HepG2 (cell line): ENCODE data around the gene PLXNA4. TPM values are rescaled to one million over a fixed set of nuclear protein-coding genes. Genes with fewer than 3 reads are reported as not detected.

Source experiments
- ATAC-seq: fragments of 200-7000 bp; cut with Tn5 transposase; 3 replicates; pipeline ENCODE4 v1.9.1; 2020; ENCODE audit warnings: mild to moderate bottlenecking, moderate library complexity
- BruUV-seq: library from RNA; stranded (reverse); fragments of 400-500 nt; replicated peaks from 2 replicates; lab custom pipeline; 2021; lab: Mats Ljungman, UMichigan
- CTCF ChIA-PET: fragments of 300-600 bp; formaldehyde crosslinking; extraction: SDS; loops from one replicate; lab custom pipeline; 2021; ENCODE audit warnings: low total read pairs, inconsistent platforms, low intra/inter-chr PET ratio; lab: Yijun Ruan, JAX
- POLR2A ChIA-PET: fragments of 350-600 bp; sonication (Branson Sonifier 250); formaldehyde crosslinking; loops from one replicate; lab custom pipeline; 2020; ENCODE audit warnings: antibody characterized with exemption, inconsistent platforms; lab: Yijun Ruan, JAX
- DNase-seq: peaks from one replicate; pipeline ENCODE4 v3.0.0-alpha.2; 2015; ENCODE audit warnings: low spot score
- FAIRE-seq: peaks from 3 replicates; lab custom pipeline; 2011; peaks lifted over from hg19 to GRCh38; lab: Jason Lieb, UNC
- H2AFZ ChIP-seq: one replicate; pipeline ENCODE4 v1.6.1; 2011; ENCODE audit warnings: low read length, inconsistent platforms
- H3K27ac ChIP-seq: fragments of 300-600 bp; 3 replicates; pipeline ENCODE4 v1.8.0; 2011; ENCODE audit warnings: mixed run types, mild to moderate bottlenecking, mixed read lengths, low read length, inconsistent platforms; ENCODE audit not compliant: insufficient read depth; ENCODE audit errors: extremely low read length
- H3K27me3 ChIP-seq, 2 experiments: fragments of 200-600 bp in 1 of 2; 2 replicates in 1 of 2; 3 replicates in 1 of 2; pipeline versions ENCODE4 v1.6.0 to v1.8.0; 2011; ENCODE audit warnings: low read length in 2 of 2, mild to moderate bottlenecking in 2 of 2, moderate library complexity in 2 of 2, inconsistent platforms in 1 of 2; ENCODE audit not compliant: insufficient read depth in 2 of 2, control insufficient read depth in 1 of 2
- H3K36me3 ChIP-seq, 2 experiments: fragments of 200-600 bp in 1 of 2; replicated peaks in 1 of 2; 2 replicates in 1 of 2; 3 replicates in 1 of 2; pipeline versions ENCODE4 v1.5.1 to v1.8.0; 2011; ENCODE audit warnings: low read length in 2 of 2, inconsistent platforms in 1 of 2; ENCODE audit not compliant: insufficient read depth in 2 of 2, control insufficient read depth in 1 of 2
- H3K4me1 ChIP-seq: 2 replicates; pipeline ENCODE4 v1.5.1; 2012; ENCODE audit warnings: low read length, inconsistent platforms; ENCODE audit not compliant: insufficient read depth
- H3K4me2 ChIP-seq: 2 replicates; pipeline ENCODE4 v1.6.0; 2011; ENCODE audit warnings: low read depth, low read length, inconsistent platforms
- H3K4me3 ChIP-seq, 3 experiments: fragments of 200-600 bp in 1 of 3; sonication (generic), shearing (Covaris generic) in 1 of 3; replicated peaks in 1 of 3; 2 replicates each; pipeline ENCODE4 v1.5.1; 2011 to 2016; ENCODE audit warnings: low read length in 3 of 3, inconsistent platforms in 2 of 3, low read depth in 2 of 3, mild to moderate bottlenecking in 2 of 3, control low read depth in 1 of 3, mixed read lengths in 1 of 3; ENCODE audit not compliant: insufficient read depth in 1 of 3
- H3K79me2 ChIP-seq: one replicate; pipeline ENCODE4 v1.6.1; 2011; ENCODE audit warnings: low read length, inconsistent platforms; ENCODE audit not compliant: insufficient read depth
- H3K9ac ChIP-seq: 2 replicates; pipeline ENCODE4 v1.6.0; 2011; ENCODE audit warnings: mild to moderate bottlenecking, low read depth, low read length, inconsistent platforms; ENCODE audit not compliant: insufficient read depth
- H3K9me3 ChIP-seq: 2 replicates; pipeline ENCODE4 v1.5.1; 2012; ENCODE audit warnings: mild to moderate bottlenecking, low read length
- H4K20me1 ChIP-seq: 2 replicates; pipeline ENCODE4 v1.6.0; 2011; ENCODE audit warnings: inconsistent platforms, mild to moderate bottlenecking, low read length, moderate library complexity; ENCODE audit not compliant: insufficient read depth
- FOXK2 ChIP-seq: fragments of 450-650 bp; IDR thresholded peaks from 2 replicates; pipeline ENCODE4 v1.6.1; 2016
- HOMEZ ChIP-seq: IDR thresholded peaks from 2 replicates; pipeline ENCODE4 v1.6.1; 2016; ENCODE audit warnings: low read depth
- KLF12 ChIP-seq: sonication (generic); formaldehyde crosslinking; IDR thresholded peaks from 2 replicates; pipeline ENCODE4 v1.4.0; 2020; ENCODE audit warnings: missing genetic modification reagents, borderline replicate concordance
- MLXIP ChIP-seq: sonication (generic); formaldehyde crosslinking; IDR thresholded peaks from 2 replicates; pipeline ENCODE4 v1.9.0; 2021; ENCODE audit warnings: missing genetic modification reagents, borderline replicate concordance
- NR0B2 ChIP-seq: sonication (generic); formaldehyde crosslinking; IDR thresholded peaks from 2 replicates; pipeline ENCODE4 v1.4.0; 2020; ENCODE audit warnings: mild to moderate bottlenecking, missing genetic modification reagents
- RBM39 ChIP-seq: fragments of 200-400 bp; formaldehyde crosslinking; IDR thresholded peaks from one replicate; pipeline ENCODE4 v1.6.1; 2018; ENCODE audit warnings: antibody characterized with exemption, mild to moderate bottlenecking, low read depth, low read length; ENCODE audit not compliant: poor library complexity, severe bottlenecking
- SIX1 ChIP-seq: sonication (generic); formaldehyde crosslinking; IDR thresholded peaks from 2 replicates; pipeline ENCODE4 v1.4.0; 2020; ENCODE audit warnings: missing genetic modification reagents, borderline replicate concordance
- ZNF24 ChIP-seq: fragments of 450-650 bp; IDR thresholded peaks from 2 replicates; pipeline ENCODE4 v1.6.1; 2017; ENCODE audit warnings: antibody characterized with exemption, mild to moderate bottlenecking
- ZNF337 ChIP-seq: sonication (generic); formaldehyde crosslinking; IDR thresholded peaks from 2 replicates; pipeline ENCODE4 v1.5.1; 2020; ENCODE audit warnings: missing genetic modification reagents, low read depth, mild to moderate bottlenecking, borderline replicate concordance
- ZNF816 ChIP-seq: sonication (generic); formaldehyde crosslinking; IDR thresholded peaks from 2 replicates; pipeline ENCODE4 v1.8.0; 2022; ENCODE audit warnings: missing genetic modification reagents, mild to moderate bottlenecking, borderline replicate concordance
- ZSCAN12 ChIP-seq: sonication (generic); formaldehyde crosslinking; IDR thresholded peaks from 2 replicates; pipeline ENCODE4 v1.9.0; 2021; ENCODE audit warnings: mild to moderate bottlenecking, missing genetic modification reagents
- WGBS: methylation state at CpG from one replicate; pipeline ENCODE4 v1.1.6; 2017; ENCODE audit warnings: low lambda C conversion rate; 5-methylcytosine and 5-hydroxymethylcytosine counted together
- in situ Hi-C: cut with HindIII; loops from 2 replicates; pipeline ENCODE4 v1.10.0; 2017; ENCODE audit warnings: low pct_unique_long_range_greater_than_20kb; ENCODE audit not compliant: extremely low pct_ligation_motif_present
- intact Hi-C: fragments of 100-400 bp; cut with micrococcal nuclease; formaldehyde crosslinking; loops from one replicate; pipeline ENCODE4 v1.10.0; 2022; ENCODE audit not compliant: unreplicated experiment
- polyA plus RNA-seq, 8 experiments: library from polyadenylated mRNA; depleted of rRNA in 3 of 8; stranded (reverse) in 7 of 8; unstranded in 1 of 8; fragments of >200 nt; fragmentation: Illumina TruSeq in 4 of 8; extraction: Trizol in 4 of 8; gene quantifications; 2 replicates each; pipeline versions ENCODE4 v1.2.1 to v1.2.3, GENCODE V29; 2011 to 2016; ENCODE audit warnings: low read depth in 4 of 8, missing spikeins in 1 of 8, mixed read lengths in 1 of 8; ENCODE audit not compliant: insufficient read depth in 1 of 8
- total RNA-seq, 5 experiments: library from RNA; depleted of rRNA; stranded (reverse); fragments of >200 nt; fragmentation: Illumina TruSeq; extraction: Trizol; gene quantifications; 2 replicates each; pipeline ENCODE4 v1.2.3, GENCODE V29; 2016; ENCODE audit warnings: low read depth in 1 of 5
- TF ChIP-seq, protein P1 (sequence below): sonication (generic); formaldehyde crosslinking; IDR thresholded peaks from 2 replicates; pipeline ENCODE4 v1.9.0; 2022; ENCODE audit warnings: low read depth, missing genetic modification reagents

Gene PLXNA4
- total and polyA plus RNA-seq, 2 of the 13 experiments (the other 11 are each of a cell fraction or from before 2014, with no cell fraction given), result 0.01 to 0.04 TPM

DNA sequence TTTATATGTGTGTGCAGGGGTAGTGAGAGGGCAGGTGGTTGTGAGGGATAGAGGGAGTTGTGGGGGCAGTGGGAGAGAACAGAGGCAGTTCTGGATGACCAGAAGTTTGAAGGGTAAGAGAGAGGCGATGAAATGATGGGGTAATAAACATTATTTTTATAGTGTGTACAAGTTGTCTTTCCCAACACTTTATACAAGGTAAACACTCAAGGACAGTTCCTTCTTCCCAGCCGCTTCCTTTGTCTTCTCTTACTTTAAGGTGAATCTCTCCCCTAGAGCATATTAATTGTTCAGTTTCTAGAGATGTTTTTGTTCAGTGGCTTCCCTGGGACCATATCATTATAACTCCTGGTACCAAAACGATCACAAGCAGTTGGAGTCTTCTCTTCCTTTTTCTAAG is 475.8 kb downstream of the PLXNA4 start:
- FAIRE-seq (no peak), DNase-seq (no peak), ATAC-seq (no peak)
- Histone ChIP-seq H3K9me3 (no peaks in the 10 kb centered on the region), H3K27ac (no peak overlapping the region), H3K79me2 (no peaks in the 10 kb centered on the region), H4K20me1 (no peaks in the 10 kb centered on the region), H3K9ac (no peak overlapping the region), H3K4me3 (no peak overlapping the region), H3K4me1 (no peaks in the 10 kb centered on the region), H3K27me3 (peaks cover 2 to 11% of the 10 kb centered on the region in 2 experiments; a peak in 1 of 5 replicates), H3K4me2 (no peak overlapping the region), H2AFZ (no peak overlapping the region), H3K36me3 (no peaks in the 10 kb centered on the region)
- intact Hi-C loops, result no loop called here
- 20% methylated on average over 3 of the region's 3 CpGs for WGBS
- CTCF ChIA-PET, result no interaction called here
- BruUV-seq, result no TSS peak
- in situ Hi-C loops, result no loop called here
- POLR2A ChIA-PET, result no interaction called here
- TF ChIP-seq NR0B2 (CRISPR knock-in tag) (no peak), ZNF337 (no peak), ZNF24 (no peak), SIX1 (CRISPR knock-in tag) (no peak)

GRCh38 chr7:132099163-132099562 is 477.1 kb downstream of the PLXNA4 start:
- no peak overlapping the region for H3K4me3 ChIP-seq
- ATAC-seq (no peak), FAIRE-seq (no peak), DNase-seq (no peak)
- H3K4me1 ChIP-seq, result no peaks in the 10 kb centered on the region
- intact Hi-C loops (no loop called here), in situ Hi-C loops (no loop called here)
- H3K4me2 ChIP-seq, result no peak overlapping the region
- CTCF ChIA-PET, result no interaction called here
- POLR2A ChIA-PET, result no interaction called here
- WGBS, result 7% methylated on average over 2 of the region's 2 CpGs
- H4K20me1 ChIP-seq, result no peaks in the 10 kb centered on the region
- H3K27me3 ChIP-seq, result peaks cover 2 to 24% of the 10 kb centered on the region in 2 experiments; a peak in 1 of 5 replicates
- H3K27ac ChIP-seq, result no peak overlapping the region
- no TSS peak for BruUV-seq
- no peak overlapping the region for H2AFZ ChIP-seq
- no peaks in the 10 kb centered on the region for H3K9me3 ChIP-seq
- no peaks in the 10 kb centered on the region for H3K36me3 ChIP-seq
- H3K79me2 ChIP-seq, result no peaks in the 10 kb centered on the region
- no peak overlapping the region for H3K9ac ChIP-seq
- TF ChIP-seq ZSCAN12 (CRISPR knock-in tag) (no peak), KLF12 (CRISPR knock-in tag) (no peak), ZNF816 (no peak), MLXIP (CRISPR knock-in tag) (no peak), FOXK2 (no peak), RBM39 (no peak), HOMEZ (CRISPR knock-in tag) (no peak)
- TF ChIP-seq, protein P1, sequence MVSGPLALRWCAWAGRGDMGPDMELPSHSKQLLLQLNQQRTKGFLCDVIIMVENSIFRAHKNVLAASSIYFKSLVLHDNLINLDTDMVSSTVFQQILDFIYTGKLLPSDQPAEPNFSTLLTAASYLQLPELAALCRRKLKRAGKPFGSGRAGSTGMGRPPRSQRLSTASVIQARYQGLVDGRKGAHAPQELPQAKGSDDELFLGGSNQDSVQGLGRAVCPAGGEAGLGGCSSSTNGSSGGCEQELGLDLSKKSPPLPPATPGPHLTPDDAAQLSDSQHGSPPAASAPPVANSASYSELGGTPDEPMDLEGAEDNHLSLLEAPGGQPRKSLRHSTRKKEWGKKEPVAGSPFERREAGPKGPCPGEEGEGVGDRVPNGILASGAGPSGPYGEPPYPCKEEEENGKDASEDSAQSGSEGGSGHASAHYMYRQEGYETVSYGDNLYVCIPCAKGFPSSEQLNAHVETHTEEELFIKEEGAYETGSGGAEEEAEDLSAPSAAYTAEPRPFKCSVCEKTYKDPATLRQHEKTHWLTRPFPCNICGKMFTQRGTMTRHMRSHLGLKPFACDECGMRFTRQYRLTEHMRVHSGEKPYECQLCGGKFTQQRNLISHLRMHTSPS (CRISPR knock-in tag), result no peak
